GM23338 (cell line): ENCODE measurements around the gene SERPINB2.

Experiments
- CREB1 ChIP-seq: fragments of 250-450 bp; sonication (Bioruptor Pico); IDR thresholded peaks from 2 replicates; pipeline ENCODE4 v1.5.0; 2020; ENCODE audit warnings: low read depth, mild to moderate bottlenecking, moderate library complexity
- EZH2 ChIP-seq: fragments of 200-600 bp; sonication (generic); IDR thresholded peaks from one replicate; pipeline ENCODE4 v1.8.0; 2017; ENCODE audit warnings: antibody characterized with exemption, mild to moderate bottlenecking, low read depth; ENCODE audit not compliant: unreplicated experiment
- EZH2phosphoT487 ChIP-seq: fragments of 200-600 bp; sonication (generic); IDR thresholded peaks from one replicate; pipeline ENCODE4 v1.8.1; 2018; ENCODE audit warnings: antibody characterized with exemption; ENCODE audit not compliant: unreplicated experiment
- JUNB ChIP-seq: IDR thresholded peaks from one replicate; pipeline ENCODE4 v1.6.1; 2016; ENCODE audit warnings: antibody characterized with exemption; ENCODE audit not compliant: unreplicated experiment
- NANOG ChIP-seq: IDR thresholded peaks from 2 replicates; pipeline ENCODE4 v1.6.1; 2016; ENCODE audit warnings: antibody characterized with exemption, borderline replicate concordance
- POLR2AphosphoS5 ChIP-seq: IDR thresholded peaks from 2 replicates; pipeline ENCODE4 v1.6.1; 2016; ENCODE audit warnings: antibody characterized with exemption, low read depth
- ZNF114 ChIP-seq: fragments of 250-450 bp; sonication (Bioruptor Pico); IDR thresholded peaks from 2 replicates; pipeline ENCODE4 v1.5.0; 2020; ENCODE audit warnings: mild to moderate bottlenecking, moderate library complexity
- ZNF331 ChIP-seq: fragments of 250-450 bp; sonication (Bioruptor Pico); IDR thresholded peaks from 2 replicates; pipeline ENCODE4 v1.5.0; 2020; ENCODE audit warnings: low read depth, mild to moderate bottlenecking, moderate library complexity
- TF ChIP-seq, protein P1 (sequence below), 2 experiments: fragments of 200-600 bp in 1 of 2; sonication (generic) in 1 of 2; conservative IDR thresholded peaks; 2 replicates each; pipeline versions ENCODE4 v1.5.1 to v1.6.1; 2016 to 2017; ENCODE audit warnings: antibody characterized with exemption in 2 of 2, low read depth in 2 of 2, mild to moderate bottlenecking in 2 of 2, moderate library complexity in 1 of 2
- TF ChIP-seq, protein P2 (sequence below): IDR thresholded peaks from one replicate; pipeline ENCODE4 v1.6.1; 2018; ENCODE audit warnings: antibody characterized with exemption; ENCODE audit not compliant: unreplicated experiment

- TF ChIP-seq, protein P1, sequence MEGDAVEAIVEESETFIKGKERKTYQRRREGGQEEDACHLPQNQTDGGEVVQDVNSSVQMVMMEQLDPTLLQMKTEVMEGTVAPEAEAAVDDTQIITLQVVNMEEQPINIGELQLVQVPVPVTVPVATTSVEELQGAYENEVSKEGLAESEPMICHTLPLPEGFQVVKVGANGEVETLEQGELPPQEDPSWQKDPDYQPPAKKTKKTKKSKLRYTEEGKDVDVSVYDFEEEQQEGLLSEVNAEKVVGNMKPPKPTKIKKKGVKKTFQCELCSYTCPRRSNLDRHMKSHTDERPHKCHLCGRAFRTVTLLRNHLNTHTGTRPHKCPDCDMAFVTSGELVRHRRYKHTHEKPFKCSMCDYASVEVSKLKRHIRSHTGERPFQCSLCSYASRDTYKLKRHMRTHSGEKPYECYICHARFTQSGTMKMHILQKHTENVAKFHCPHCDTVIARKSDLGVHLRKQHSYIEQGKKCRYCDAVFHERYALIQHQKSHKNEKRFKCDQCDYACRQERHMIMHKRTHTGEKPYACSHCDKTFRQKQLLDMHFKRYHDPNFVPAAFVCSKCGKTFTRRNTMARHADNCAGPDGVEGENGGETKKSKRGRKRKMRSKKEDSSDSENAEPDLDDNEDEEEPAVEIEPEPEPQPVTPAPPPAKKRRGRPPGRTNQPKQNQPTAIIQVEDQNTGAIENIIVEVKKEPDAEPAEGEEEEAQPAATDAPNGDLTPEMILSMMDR (conservative IDR thresholded peaks at IDR 0.05; ENCODE audit: low read depth in 2 of 2) = no peak
- TF ChIP-seq EZH2phosphoT487 (no peak), POLR2AphosphoS5 (no peak), JUNB (no peak), EZH2 (no peak), NANOG (no peak), ZNF114 (CRISPR knock-in tag) (no peak), ZNF331 (CRISPR knock-in tag) (no peak), CREB1 (CRISPR knock-in tag) (no peak)
- TF ChIP-seq, protein P2, sequence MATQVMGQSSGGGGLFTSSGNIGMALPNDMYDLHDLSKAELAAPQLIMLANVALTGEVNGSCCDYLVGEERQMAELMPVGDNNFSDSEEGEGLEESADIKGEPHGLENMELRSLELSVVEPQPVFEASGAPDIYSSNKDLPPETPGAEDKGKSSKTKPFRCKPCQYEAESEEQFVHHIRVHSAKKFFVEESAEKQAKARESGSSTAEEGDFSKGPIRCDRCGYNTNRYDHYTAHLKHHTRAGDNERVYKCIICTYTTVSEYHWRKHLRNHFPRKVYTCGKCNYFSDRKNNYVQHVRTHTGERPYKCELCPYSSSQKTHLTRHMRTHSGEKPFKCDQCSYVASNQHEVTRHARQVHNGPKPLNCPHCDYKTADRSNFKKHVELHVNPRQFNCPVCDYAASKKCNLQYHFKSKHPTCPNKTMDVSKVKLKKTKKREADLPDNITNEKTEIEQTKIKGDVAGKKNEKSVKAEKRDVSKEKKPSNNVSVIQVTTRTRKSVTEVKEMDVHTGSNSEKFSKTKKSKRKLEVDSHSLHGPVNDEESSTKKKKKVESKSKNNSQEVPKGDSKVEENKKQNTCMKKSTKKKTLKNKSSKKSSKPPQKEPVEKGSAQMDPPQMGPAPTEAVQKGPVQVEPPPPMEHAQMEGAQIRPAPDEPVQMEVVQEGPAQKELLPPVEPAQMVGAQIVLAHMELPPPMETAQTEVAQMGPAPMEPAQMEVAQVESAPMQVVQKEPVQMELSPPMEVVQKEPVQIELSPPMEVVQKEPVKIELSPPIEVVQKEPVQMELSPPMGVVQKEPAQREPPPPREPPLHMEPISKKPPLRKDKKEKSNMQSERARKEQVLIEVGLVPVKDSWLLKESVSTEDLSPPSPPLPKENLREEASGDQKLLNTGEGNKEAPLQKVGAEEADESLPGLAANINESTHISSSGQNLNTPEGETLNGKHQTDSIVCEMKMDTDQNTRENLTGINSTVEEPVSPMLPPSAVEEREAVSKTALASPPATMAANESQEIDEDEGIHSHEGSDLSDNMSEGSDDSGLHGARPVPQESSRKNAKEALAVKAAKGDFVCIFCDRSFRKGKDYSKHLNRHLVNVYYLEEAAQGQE = no peak
Observed at GRCh38 chr18:63906056-63906455, 18.6 kb downstream of the SERPINB2 start.
